Pancreas (tissue), 10 donors: ENCODE data around the gene PRICKLE2. TPM values are rescaled to one million over a fixed set of nuclear protein-coding genes. Genes with fewer than 3 reads are reported as not detected.

ENCODE experiments used
- ATAC-seq, 4 donors: fragments of 200-7000 bp; cut with Tn5 transposase; one replicate each; pipeline versions ENCODE4 v1.8.0 to v1.9.1; 2020; ENCODE audit warnings: mild to moderate bottlenecking in 4 of 4, moderate library complexity in 4 of 4
- DNase-seq, 6 donors: peaks; one replicate each; pipeline ENCODE4 v3.0.0-alpha.2; 2020
- FAIRE-seq: peaks from 2 replicates; lab custom pipeline; 2012; peaks lifted over from hg19 to GRCh38; lab: Jason Lieb, UNC
- H3K27ac ChIP-seq, 4 donors: fragments of 200-600 bp; sonication (generic); 1 replicate in 3 of 4; 2 replicates in 1 of 4; pipeline versions ENCODE4 v1.5.0 to v1.8.0; 2020
- H3K27me3 ChIP-seq, 4 donors: fragments of 200-600 bp; one replicate each; pipeline ENCODE4 v1.8.0; 2021
- H3K36me3 ChIP-seq, 3 donors: fragments of 200-600 bp; sonication (generic) in 1 of 3; one replicate each; pipeline versions ENCODE4 v1.5.0 to v1.8.0; 2020 to 2021
- H3K4me1 ChIP-seq, 3 donors: fragments of 200-600 bp; one replicate each; pipeline ENCODE4 v1.8.0; 2021
- H3K4me3 ChIP-seq, 4 donors: fragments of 200-600 bp; sonication (generic) in 2 of 4; one replicate each; pipeline versions ENCODE4 v1.5.0 to v1.8.0; 2020 to 2021
- H3K9me3 ChIP-seq, 4 donors: fragments of 200-600 bp; one replicate each; pipeline ENCODE4 v1.8.0; 2021
- CTCF ChIP-seq, 4 donors: fragments of 200-600 bp; sonication (generic) in 3 of 4; IDR thresholded peaks; one replicate each; pipeline versions ENCODE4 v1.5.0 to v1.8.0; 2021; ENCODE audit warnings: antibody characterized with exemption in 4 of 4
- WGBS, 2 donors: extraction: QIAGEN DNeasy Blood & Tissue Kit; methylation state at CpG; one replicate each; pipeline ENCODE4 v1.1.7; 2013; 5-methylcytosine and 5-hydroxymethylcytosine counted together
- intact Hi-C, 3 donors: fragments of 100-400 bp; cut with DNase I; formaldehyde crosslinking; loops; one replicate each; pipeline versions ENCODE4 v1.11.1 to v1.14.2; 2022
- polyA plus RNA-seq, 2 donors: library from polyadenylated mRNA; stranded (reverse); fragments of 200-250 nt; gene quantifications; one replicate each; pipeline ENCODE4 v1.2.3, GENCODE V29; 2013
- total RNA-seq, 6 donors: library from RNA; stranded (reverse); fragmentation: NEBNext Ultra II Directional in 4 of 6; extraction: Animal tissue kit (Norgen Biotek cat#: 25700) in 4 of 6; gene quantifications; one replicate each; pipeline versions ENCODE4 v1.2.1 to v1.2.4, GENCODE V29; 2021 to 2023
- donor health status: healthy with polysubstance abuse.
- donor health status: DM: no; HTN: no; CAD: no; lungs with moderate emphysema.
- donor health status: DM: no; HTN: no; CAD: no.
- donor health status: control.
- donor health status: control.
- donor health status: Bipolar disorder and iron deficiency.
- donor health status: DM: yes; HTN: yes; CAD: no.
- donor health status: DM: no; HTN: no; CAD: no.
- donor health status: DM: no; HTN: no; CAD: no.
- donor health status: DM: yes; HTN: yes; CAD: no.

Gene PRICKLE2
- total and polyA plus RNA-seq, 8 donors = 1.5 to 13.9 (median 7.2) TPM

GRCh38 chr3:64114651-64115050, 110.6 kb downstream of the PRICKLE2 start:
- ATAC-seq = no peak
- no peak overlapping the region for H3K27ac ChIP-seq
- no peaks in the 10 kb centered on the region for H3K9me3 ChIP-seq
- no peaks in the 10 kb centered on the region for H3K4me1 ChIP-seq
- TF ChIP-seq CTCF (IDR thresholded peaks at IDR 0.05) = no peak
- no peak for FAIRE-seq
- no peaks in the 10 kb centered on the region for H3K27me3 ChIP-seq
- no peaks in the 10 kb centered on the region for H3K36me3 ChIP-seq
- H3K4me3 ChIP-seq = no peak overlapping the region
- intact Hi-C loops = no loop called here
- no peak for DNase-seq

GRCh38 chr3:64111872-64112271, 113.4 kb downstream of the PRICKLE2 start:
- no peaks in the 10 kb centered on the region for H3K9me3 ChIP-seq
- FAIRE-seq = no peak
- 48 to 50% methylated on average over 2 of the region's 2 CpGs for WGBS, 2 donors
- H3K27ac ChIP-seq = no peak overlapping the region
- no peak for TF ChIP-seq CTCF (IDR thresholded peaks at IDR 0.05)
- intact Hi-C loops = no loop called here
- no peak overlapping the region for H3K4me3 ChIP-seq
- H3K27me3 ChIP-seq = no peaks in the 10 kb centered on the region
- DNase-seq = no peak
- ATAC-seq = no peak
- H3K4me1 ChIP-seq = no peaks in the 10 kb centered on the region
- no peaks in the 10 kb centered on the region for H3K36me3 ChIP-seq

GRCh38 chr3:64111083-64111482, 114.2 kb downstream of the PRICKLE2 start:
- TF ChIP-seq CTCF (IDR thresholded peaks at IDR 0.05) = no peak
- FAIRE-seq (no peak), ATAC-seq (no peak), DNase-seq (no peak)
- Histone ChIP-seq H3K9me3 (no peaks in the 10 kb centered on the region), H3K27ac (no peak overlapping the region), H3K27me3 (no peaks in the 10 kb centered on the region), H3K4me1 (no peaks in the 10 kb centered on the region), H3K36me3 (no peaks in the 10 kb centered on the region), H3K4me3 (no peak overlapping the region)
- intact Hi-C loops = no loop called here
- 93 to 96% methylated on average over 2 of the region's 2 CpGs for WGBS, 2 donors

GRCh38 chr3:64110071-64110470, 115.2 kb downstream of the PRICKLE2 start:
- ATAC-seq (no peak), FAIRE-seq (no peak), DNase-seq (no peak)
- no peak overlapping the region for H3K4me3 ChIP-seq
- intact Hi-C loops = no loop called here
- no peaks in the 10 kb centered on the region for H3K27me3 ChIP-seq
- no peaks in the 10 kb centered on the region for H3K9me3 ChIP-seq
- TF ChIP-seq CTCF (IDR thresholded peaks at IDR 0.05) = no peak
- no peaks in the 10 kb centered on the region for H3K4me1 ChIP-seq
- WGBS, 2 donors = 0% methylated on average over 1 of the region's 1 CpG
- H3K27ac ChIP-seq = no peak overlapping the region
- H3K36me3 ChIP-seq = no peaks in the 10 kb centered on the region

GRCh38 chr3:64109438-64109837, 115.8 kb downstream of the PRICKLE2 start:
- intact Hi-C loops = no loop called here
- DNase-seq = peak in 1 of 6 donors; percentile 5
- peak in 2 of 4 donors; percentile 44 to 48 for ATAC-seq
- WGBS, 2 donors = 80 to 86% methylated on average over 1 of the region's 1 CpG
- no peak for FAIRE-seq
- Histone ChIP-seq H3K9me3 (no peaks in the 10 kb centered on the region), H3K4me3 (no peak overlapping the region), H3K27me3 (no peaks in the 10 kb centered on the region), H3K36me3 (no peaks in the 10 kb centered on the region), H3K4me1 (no peaks in the 10 kb centered on the region), H3K27ac (no peak overlapping the region)
- TF ChIP-seq CTCF (IDR thresholded peaks at IDR 0.05) = no peak
